SK-N-SH (cell line): ENCODE results near the gene ACTL8.

Source experiments
- CHD2 ChIP-seq: fragments of 150-350 bp; IDR thresholded peaks from 2 replicates; pipeline ENCODE4 v1.6.1; 2018; ENCODE audit warnings: low read length; ENCODE audit not compliant: partially characterized antibody
- CTCF ChIP-seq: fragments of 200-600 bp; sonication (generic); IDR thresholded peaks from 2 replicates; pipeline ENCODE4 v1.6.1; 2017; ENCODE audit warnings: antibody characterized with exemption, mild to moderate bottlenecking, moderate library complexity
- EP300 ChIP-seq, 2 experiments: IDR thresholded peaks; 2 replicates each; pipeline versions ENCODE4 v1.4.0 to v1.6.1; 2012; ENCODE audit warnings: borderline replicate concordance in 1 of 2, low read depth in 1 of 2, low read length in 1 of 2
- FOXM1 ChIP-seq: IDR thresholded peaks from 2 replicates; pipeline ENCODE4 v1.4.0; 2012; ENCODE audit warnings: low read depth, mild to moderate bottlenecking
- GABPA ChIP-seq: IDR thresholded peaks from 2 replicates; pipeline ENCODE4 v1.4.0; 2012; ENCODE audit warnings: low read depth, mild to moderate bottlenecking
- JUND ChIP-seq: IDR thresholded peaks from 2 replicates; pipeline ENCODE4 v1.4.0; 2012
- MXI1 ChIP-seq: IDR thresholded peaks from 2 replicates; pipeline ENCODE4 v1.6.1; 2012; ENCODE audit warnings: mild to moderate bottlenecking, low read depth, low read length, improper control_type of control experiment
- PBX3 ChIP-seq: IDR thresholded peaks from 2 replicates; pipeline ENCODE4; 2012
- POLR2AphosphoS5 ChIP-seq: IDR thresholded peaks from 2 replicates; pipeline ENCODE4 v1.6.1; 2012; ENCODE audit warnings: low read depth, low read length
- TEAD4 ChIP-seq: IDR thresholded peaks from 2 replicates; pipeline ENCODE4 v1.4.0; 2012; ENCODE audit warnings: mild to moderate bottlenecking, borderline replicate concordance; ENCODE audit not compliant: insufficient read depth
- YY1 ChIP-seq: IDR thresholded peaks from 2 replicates; pipeline ENCODE4 v1.4.0; 2012; ENCODE audit warnings: low read depth, mild to moderate bottlenecking
- ZBTB33 ChIP-seq: IDR thresholded peaks from 2 replicates; pipeline ENCODE4 v1.4.0; 2012; ENCODE audit warnings: low read depth, borderline replicate concordance
- TF ChIP-seq, protein P1 (sequence below): IDR thresholded peaks from 2 replicates; pipeline ENCODE4 v1.4.0; 2012; ENCODE audit warnings: low read depth

GRCh38 chr1:17774452-17774851, 19.3 kb downstream of the ACTL8 start:
- no peak for TF ChIP-seq GABPA
- TF ChIP-seq ZBTB33: no peak
- no peak for TF ChIP-seq CTCF
- TF ChIP-seq POLR2AphosphoS5: no peak
- no peak for TF ChIP-seq CHD2
- TF ChIP-seq YY1: no peak
- no peak for TF ChIP-seq PBX3
- no peak for TF ChIP-seq FOXM1
- TF ChIP-seq TEAD4: no peak
- TF ChIP-seq, protein P1, sequence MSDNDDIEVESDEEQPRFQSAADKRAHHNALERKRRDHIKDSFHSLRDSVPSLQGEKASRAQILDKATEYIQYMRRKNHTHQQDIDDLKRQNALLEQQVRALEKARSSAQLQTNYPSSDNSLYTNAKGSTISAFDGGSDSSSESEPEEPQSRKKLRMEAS: no peak
- no peak for TF ChIP-seq JUND
- TF ChIP-seq EP300 (IDR thresholded peaks at IDR 0.05; ENCODE audit: borderline replicate concordance in 1 of 2, low read depth in 1 of 2, low read length in 1 of 2): no peak
- no peak for TF ChIP-seq MXI1
